ENCODE measurements around the gene GAD1. TPM values are rescaled to one million over a fixed set of nuclear protein-coding genes. Genes with fewer than 3 reads are reported as not detected.

The GAD1 gene
- total RNA-seq: 2.1 TPM in 2 replicates

DNA sequence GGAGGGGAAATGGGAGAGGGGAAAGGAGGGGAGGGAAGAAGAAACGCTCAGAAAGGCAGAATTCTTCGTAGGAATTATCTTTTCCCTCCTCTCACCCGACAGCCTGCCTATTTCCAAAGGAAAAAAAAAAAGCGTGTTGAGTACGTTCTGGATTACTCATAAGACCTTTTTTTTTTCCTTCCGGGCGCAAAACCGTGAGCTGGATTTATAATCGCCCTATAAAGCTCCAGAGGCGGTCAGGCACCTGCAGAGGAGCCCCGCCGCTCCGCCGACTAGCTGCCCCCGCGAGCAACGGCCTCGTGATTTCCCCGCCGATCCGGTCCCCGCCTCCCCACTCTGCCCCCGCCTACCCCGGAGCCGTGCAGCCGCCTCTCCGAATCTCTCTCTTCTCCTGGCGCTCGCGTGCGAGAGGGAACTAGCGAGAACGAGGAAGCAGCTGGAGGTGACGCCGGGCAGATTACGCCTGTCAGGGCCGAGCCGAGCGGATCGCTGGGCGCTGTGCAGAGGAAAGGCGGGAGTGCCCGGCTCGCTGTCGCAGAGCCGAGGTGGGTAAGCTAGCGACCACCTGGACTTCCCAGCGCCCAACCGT lies at the start of gene GAD1:
Gene GAD1 (plus strand): TSS at position 384 of the 589 bp plus-strand sequence. CDS start 1,705 bp downstream, outside the sequence.

DNA sequence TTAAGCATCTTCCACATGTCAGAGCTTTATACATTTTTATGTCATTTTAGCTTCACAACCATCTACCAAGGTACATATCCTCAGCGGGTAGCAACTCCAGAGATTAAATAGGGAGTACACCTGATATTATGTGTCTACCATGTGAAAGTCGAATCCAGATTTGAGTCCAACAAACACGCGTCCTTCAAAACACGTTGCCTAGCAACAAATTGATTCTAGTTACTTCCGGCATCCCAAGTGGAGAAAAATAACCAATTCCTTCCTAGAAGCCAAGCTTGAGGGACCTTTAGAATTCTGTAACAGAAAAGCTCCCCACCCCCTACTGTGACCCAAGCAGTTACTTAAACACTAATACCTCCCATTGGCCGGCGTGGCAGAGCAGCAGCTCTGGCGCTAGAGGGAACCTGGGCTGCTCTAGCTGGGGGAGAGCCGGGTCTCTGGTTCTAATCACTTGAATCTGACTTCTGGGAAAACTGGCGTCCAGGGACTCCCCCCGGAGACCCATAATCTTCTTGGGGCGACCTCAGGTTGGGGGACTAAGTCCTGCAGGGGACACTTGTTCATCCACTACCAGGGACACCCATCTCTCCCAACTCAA lies 46.6 kb upstream of the GAD1 start, which contains the start of gene ERICH2:
Gene ERICH2 (plus strand): TSS at position 371 of the 598 bp plus-strand sequence. CDS start 304 bp downstream, outside the sequence.

Other genes with a start within 250 kb of the GAD1 start
- gene SP5, start 101.5 kb upstream of the GAD1 start, total RNA-seq: not detected in 2 replicates
- 0.55 and 1.4 TPM in 2 replicates for gene ERICH2, start 46.5 kb upstream of the GAD1 start, total RNA-seq
- 76.4 and 81.0 TPM in 2 replicates for gene GORASP2, start 112.4 kb downstream of the GAD1 start, total RNA-seq

All from hair follicular keratinocyte (primary cell).